HG02623 (cell line): ENCODE results near the gene NLGN1.
A peak's percentile ranks its signal among the peaks of the same experiment; 100 is the strongest.

Source experiments
- ATAC-seq: cut with Tn5 transposase; IDR thresholded peaks from one replicate; pipeline ENCODE4 v1.9.1; 2021; ENCODE audit warnings: moderate library complexity; ENCODE audit not compliant: unreplicated experiment

Gene NLGN1

GRCh38 chr3:173892547-173892946, 495.0 kb downstream of the NLGN1 start:
- no peak for ATAC-seq

GRCh38 chr3:173893066-173893465, 495.5 kb downstream of the NLGN1 start:
- no peak for ATAC-seq

- no peak for ATAC-seq
Measured at GRCh38 chr3:173893835-173894234, 496.3 kb downstream of the NLGN1 start.

DNA sequence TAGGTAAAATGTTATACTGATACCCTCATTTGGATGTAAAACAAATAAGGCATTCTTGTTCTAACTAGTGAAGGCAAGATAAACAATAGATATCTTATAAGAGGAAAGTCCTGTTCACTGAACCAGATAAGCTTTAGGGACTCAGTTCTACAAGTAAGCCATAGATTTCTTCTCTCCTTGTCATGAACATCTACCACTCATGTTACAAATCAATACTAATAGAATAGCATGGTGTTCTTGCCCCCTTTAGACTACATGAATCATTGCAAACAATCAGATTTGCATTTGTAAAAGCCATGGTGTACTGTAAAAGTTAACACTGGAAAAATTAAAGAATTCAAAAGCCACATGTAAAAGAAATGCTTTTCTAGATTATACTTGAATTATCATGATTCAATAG, 500.1 kb downstream of the NLGN1 start:
- ATAC-seq, result no peak

DNA sequence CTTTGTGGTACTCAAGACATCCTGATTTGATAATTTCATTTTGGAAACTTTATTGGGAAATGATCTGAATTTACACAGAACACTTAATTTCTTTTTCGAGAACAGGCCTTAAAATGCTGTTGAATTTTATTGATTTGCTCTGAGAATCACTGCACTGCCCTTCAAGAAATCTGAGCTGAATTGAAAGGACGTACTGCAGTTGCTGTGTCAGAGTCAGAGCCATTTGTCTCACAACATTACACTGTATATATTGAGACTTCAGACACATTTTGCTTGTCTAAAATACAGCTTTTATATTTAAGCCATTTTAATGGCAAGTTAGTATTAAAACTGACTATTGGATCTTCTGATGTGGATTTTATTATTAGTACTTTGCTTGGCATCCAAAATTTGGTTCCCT, 504.1 kb downstream of the NLGN1 start:
- ATAC-seq, result no peak

DNA sequence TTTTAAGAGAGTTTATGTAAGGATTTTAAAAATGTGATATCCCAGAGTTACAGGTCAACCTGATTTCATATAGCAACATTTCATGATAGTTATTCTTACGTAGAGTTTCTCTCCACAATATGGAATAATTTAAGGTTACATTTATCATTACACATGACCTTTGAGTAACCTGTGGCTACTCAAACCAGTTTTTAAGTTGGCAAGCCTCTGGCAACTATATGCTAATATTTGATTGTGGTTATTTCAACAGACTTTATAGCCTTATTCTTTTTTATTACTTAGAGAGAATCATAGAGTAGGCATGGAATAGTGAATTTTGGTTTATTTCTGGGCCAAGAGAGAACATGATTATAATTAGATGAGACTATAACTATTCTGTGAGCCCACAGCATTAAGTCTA, 504.9 kb downstream of the NLGN1 start:
- no peak for ATAC-seq

GRCh38 chr3:173902871-173903270, 505.3 kb downstream of the NLGN1 start:
- no peak for ATAC-seq

- no peak for ATAC-seq
Measured at GRCh38 chr3:173905381-173905780, 507.8 kb downstream of the NLGN1 start.

DNA sequence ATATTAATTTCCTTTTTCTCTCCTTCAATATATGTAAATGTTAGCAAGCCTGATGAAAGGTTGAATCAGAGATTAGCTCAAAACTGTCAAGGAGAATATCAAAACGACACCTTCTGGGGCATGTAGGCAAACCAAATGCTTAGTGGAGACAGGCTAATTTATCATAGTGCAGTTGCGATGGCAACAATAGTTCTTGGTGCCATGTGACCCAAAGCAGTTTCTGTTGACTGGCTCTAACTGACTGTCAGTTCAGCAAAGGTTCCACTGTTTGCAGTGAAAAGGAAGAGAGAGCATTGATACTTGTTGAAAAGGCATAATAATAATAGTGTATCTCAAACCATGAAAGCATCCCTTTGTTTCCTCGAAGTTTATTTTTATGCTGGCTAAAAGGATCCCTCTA, 513.9 kb downstream of the NLGN1 start:
- no peak for ATAC-seq

DNA sequence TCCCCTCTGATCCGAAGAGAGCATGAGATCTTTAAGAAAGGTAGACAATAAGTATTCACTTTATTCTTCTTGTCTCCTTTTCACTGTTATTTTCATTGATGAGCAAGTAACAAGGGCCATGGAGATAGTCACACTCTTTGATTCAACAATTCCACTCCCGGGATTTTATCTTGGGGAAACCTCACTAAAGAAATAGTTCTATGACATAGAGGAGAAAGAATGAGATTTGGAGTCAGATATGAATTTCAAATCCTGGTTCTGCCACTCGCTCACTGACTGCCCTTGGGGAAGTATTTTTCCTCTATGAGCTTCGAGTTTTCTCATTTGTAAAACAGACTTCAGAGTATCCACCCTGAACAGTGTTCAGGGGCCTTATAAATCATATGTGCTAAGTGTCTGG, 514.6 kb downstream of the NLGN1 start:
- ATAC-seq, result no peak

GRCh38 chr3:173913397-173913796, 515.9 kb downstream of the NLGN1 start:
- no peak for ATAC-seq

- ATAC-seq, result no peak
Measured at GRCh38 chr3:173913974-173914421, 516.5 kb downstream of the NLGN1 start.

GRCh38 chr3:173916799-173917198, 519.3 kb downstream of the NLGN1 start:
- ATAC-seq, result no peak

GRCh38 chr3:173920386-173920785, 522.8 kb downstream of the NLGN1 start:
- peak; percentile 41 for ATAC-seq

GRCh38 chr3:173921732-173922131, 524.2 kb downstream of the NLGN1 start:
- no peak for ATAC-seq

DNA sequence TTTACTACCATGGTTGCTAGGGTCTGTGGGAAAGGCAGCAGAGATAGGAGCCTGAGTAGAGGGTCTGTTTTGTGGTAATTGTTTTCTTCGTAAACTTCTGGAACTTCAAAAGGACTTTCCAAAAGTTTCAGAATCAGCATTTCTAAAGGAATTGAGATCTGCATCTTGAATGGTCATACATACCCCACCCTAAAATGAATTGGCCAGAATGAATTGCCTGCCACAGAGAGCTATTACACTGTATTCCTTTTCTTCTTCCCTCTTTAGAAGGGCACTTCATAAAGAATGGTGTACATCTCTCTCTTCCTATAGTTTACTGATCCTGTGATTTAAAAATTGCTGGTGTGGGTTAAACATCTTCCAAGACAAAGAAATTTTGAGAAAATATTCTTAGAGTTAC, 525.7 kb downstream of the NLGN1 start:
- no peak for ATAC-seq

GRCh38 chr3:173930251-173930650, 532.7 kb downstream of the NLGN1 start:
- no peak for ATAC-seq

GRCh38 chr3:173932624-173933023, 535.1 kb downstream of the NLGN1 start:
- no peak for ATAC-seq

DNA sequence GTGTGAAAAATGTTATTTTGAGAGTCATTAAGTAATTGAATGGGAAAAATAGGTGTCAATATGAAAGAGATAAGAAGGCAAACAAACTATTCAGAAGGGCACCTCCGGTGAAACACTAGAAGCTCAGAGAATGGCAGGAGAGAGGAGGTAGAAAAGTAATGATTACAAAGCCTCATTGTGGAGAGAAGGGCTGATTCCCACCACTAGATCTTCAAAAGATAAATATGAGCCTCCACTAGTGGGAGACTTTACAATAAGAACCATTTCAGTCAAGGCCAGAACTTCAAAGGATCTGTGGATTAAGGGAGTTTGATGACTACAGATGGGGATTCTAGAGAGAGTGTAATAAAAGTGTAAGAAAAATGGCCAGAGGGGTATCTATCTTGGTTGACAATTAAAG, 535.6 kb downstream of the NLGN1 start:
- ATAC-seq, result no peak

DNA sequence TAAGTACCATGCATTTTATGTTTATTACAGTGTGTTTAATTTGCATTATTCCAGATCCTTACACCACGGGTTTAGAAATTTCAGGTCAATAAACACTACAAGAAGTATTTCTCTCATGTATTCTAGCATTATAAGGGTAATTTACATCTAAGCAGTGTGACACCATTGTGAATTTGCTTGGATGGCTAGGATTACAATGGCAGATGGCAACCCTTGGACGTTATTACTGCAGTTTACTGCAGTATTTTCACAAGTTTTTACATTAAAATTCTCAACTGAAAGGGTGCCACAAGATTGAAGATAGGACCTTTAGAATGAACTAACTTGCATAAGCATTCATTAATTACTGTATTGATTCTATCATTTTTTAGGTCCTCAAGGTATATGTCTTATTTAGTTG, 538.8 kb downstream of the NLGN1 start:
- ATAC-seq, result no peak

GRCh38 chr3:173938159-173938558, 540.6 kb downstream of the NLGN1 start:
- ATAC-seq, result no peak

- no peak for ATAC-seq
Measured at GRCh38 chr3:173938616-173939015, 541.1 kb downstream of the NLGN1 start.

GRCh38 chr3:173939331-173939730, 541.8 kb downstream of the NLGN1 start:
- ATAC-seq, result no peak

GRCh38 chr3:173943264-173943663, 545.7 kb downstream of the NLGN1 start:
- ATAC-seq, result no peak
